ENCODE measurements around the gene STOX2.
"Not testable (repeated sequence)": the region's sequence is repeated elsewhere in the genome, so short reads cannot be mapped to it uniquely, and the experiment has no call there.

STOX2 gene

GRCh38 chr4:183945741-183946140 is 40.6 kb downstream of the STOX2 start:
- H3K9me3 ChIP-seq (ENCODE audit: low read length): no peaks in the 10 kb centered on the region
- no peak overlapping the region for H3K9ac ChIP-seq (ENCODE audit: low read length)
- no peak overlapping the region for H3K27ac ChIP-seq (ENCODE audit: low read depth, low read length)
- H3K4me3 ChIP-seq (ENCODE audit: low read depth in 1 of 2, low read length in 2 of 2): no peak overlapping the region
- H3K36me3 ChIP-seq (ENCODE audit: insufficient read depth, low read length): no peaks in the 10 kb centered on the region
- no peaks in the 10 kb centered on the region for H3K4me1 ChIP-seq (ENCODE audit: insufficient read depth, low read length)
- no peaks in the 10 kb centered on the region for H3K27me3 ChIP-seq (ENCODE audit: control insufficient read depth in 1 of 2, insufficient read depth in 2 of 2, low read length in 2 of 2)

GRCh38 chr4:183950536-183950935 is 45.4 kb downstream of the STOX2 start:
- Histone ChIP-seq H3K27ac (ENCODE audit: low read depth, low read length) (no peak overlapping the region), H3K4me3 (ENCODE audit: low read depth in 1 of 2, low read length in 2 of 2) (no peak overlapping the region), H3K36me3 (ENCODE audit: insufficient read depth, low read length) (no peaks in the 10 kb centered on the region), H3K4me1 (ENCODE audit: insufficient read depth, low read length) (no peaks in the 10 kb centered on the region), H3K9ac (ENCODE audit: low read length) (no peak overlapping the region), H3K27me3 (ENCODE audit: control insufficient read depth in 1 of 2, insufficient read depth in 2 of 2, low read length in 2 of 2) (no peaks in the 10 kb centered on the region), H3K9me3 (ENCODE audit: low read length) (no peaks in the 10 kb centered on the region)

GRCh38 chr4:183952652-183953051 is 47.5 kb downstream of the STOX2 start:
- H3K36me3 ChIP-seq (ENCODE audit: insufficient read depth, low read length); H3K9ac ChIP-seq (ENCODE audit: low read length); H3K27me3 ChIP-seq (ENCODE audit: control insufficient read depth in 1 of 2, insufficient read depth in 2 of 2, low read length in 2 of 2); H3K9me3 ChIP-seq (ENCODE audit: low read length); H3K4me1 ChIP-seq (ENCODE audit: insufficient read depth, low read length); H3K27ac ChIP-seq (ENCODE audit: low read depth, low read length); H3K4me3 ChIP-seq (ENCODE audit: low read depth in 1 of 2, low read length in 2 of 2): not testable (repeated sequence)

GRCh38 chr4:183959319-183960045 is 54.4 kb downstream of the STOX2 start:
- H3K27ac ChIP-seq (ENCODE audit: low read depth, low read length): no peak overlapping the region
- H3K9me3 ChIP-seq (ENCODE audit: low read length): no peaks in the 10 kb centered on the region
- no peak overlapping the region for H3K4me3 ChIP-seq (ENCODE audit: low read depth in 1 of 2, low read length in 2 of 2)
- H3K9ac ChIP-seq (ENCODE audit: low read length): no peak overlapping the region
- no peaks in the 10 kb centered on the region for H3K27me3 ChIP-seq (ENCODE audit: control insufficient read depth in 1 of 2, insufficient read depth in 2 of 2, low read length in 2 of 2)
- H3K4me1 ChIP-seq (ENCODE audit: insufficient read depth, low read length): no peaks in the 10 kb centered on the region
- no peaks in the 10 kb centered on the region for H3K36me3 ChIP-seq (ENCODE audit: insufficient read depth, low read length)

GRCh38 chr4:183960046-183960420 is 54.9 kb downstream of the STOX2 start:
- Histone ChIP-seq H3K4me3 (ENCODE audit: low read depth in 1 of 2, low read length in 2 of 2) (no peak overlapping the region), H3K9ac (ENCODE audit: low read length) (no peak overlapping the region), H3K9me3 (ENCODE audit: low read length) (no peaks in the 10 kb centered on the region), H3K36me3 (ENCODE audit: insufficient read depth, low read length) (no peaks in the 10 kb centered on the region), H3K27ac (ENCODE audit: low read depth, low read length) (no peak overlapping the region), H3K27me3 (ENCODE audit: control insufficient read depth in 1 of 2, insufficient read depth in 2 of 2, low read length in 2 of 2) (no peaks in the 10 kb centered on the region), H3K4me1 (ENCODE audit: insufficient read depth, low read length) (no peaks in the 10 kb centered on the region)

GRCh38 chr4:183960962-183961541 is 55.9 kb downstream of the STOX2 start:
- no peak overlapping the region for H3K4me3 ChIP-seq (ENCODE audit: low read depth in 1 of 2, low read length in 2 of 2)
- no peaks in the 10 kb centered on the region for H3K9me3 ChIP-seq (ENCODE audit: low read length)
- no peak overlapping the region for H3K27ac ChIP-seq (ENCODE audit: low read depth, low read length)
- H3K9ac ChIP-seq (ENCODE audit: low read length): no peak overlapping the region
- no peaks in the 10 kb centered on the region for H3K36me3 ChIP-seq (ENCODE audit: insufficient read depth, low read length)
- H3K4me1 ChIP-seq (ENCODE audit: insufficient read depth, low read length): no peaks in the 10 kb centered on the region
- H3K27me3 ChIP-seq (ENCODE audit: control insufficient read depth in 1 of 2, insufficient read depth in 2 of 2, low read length in 2 of 2): no peaks in the 10 kb centered on the region

- Histone ChIP-seq H3K27me3 (ENCODE audit: control insufficient read depth in 1 of 2, insufficient read depth in 2 of 2, low read length in 2 of 2) (no peaks in the 10 kb centered on the region), H3K9me3 (ENCODE audit: low read length) (no peaks in the 10 kb centered on the region), H3K27ac (ENCODE audit: low read depth, low read length) (no peak overlapping the region), H3K9ac (ENCODE audit: low read length) (no peak overlapping the region), H3K4me3 (ENCODE audit: low read depth in 1 of 2, low read length in 2 of 2) (no peak overlapping the region), H3K36me3 (ENCODE audit: insufficient read depth, low read length) (no peaks in the 10 kb centered on the region), H3K4me1 (ENCODE audit: insufficient read depth, low read length) (no peaks in the 10 kb centered on the region)
Observed at GRCh38 chr4:183961795-183962194, 56.7 kb downstream of the STOX2 start.

- Histone ChIP-seq H3K27me3 (ENCODE audit: control insufficient read depth in 1 of 2, insufficient read depth in 2 of 2, low read length in 2 of 2) (no peaks in the 10 kb centered on the region), H3K27ac (ENCODE audit: low read depth, low read length) (no peak overlapping the region), H3K4me1 (ENCODE audit: insufficient read depth, low read length) (no peaks in the 10 kb centered on the region), H3K9ac (ENCODE audit: low read length) (no peak overlapping the region), H3K9me3 (ENCODE audit: low read length) (no peaks in the 10 kb centered on the region), H3K4me3 (ENCODE audit: low read depth in 1 of 2, low read length in 2 of 2) (no peak overlapping the region), H3K36me3 (ENCODE audit: insufficient read depth, low read length) (no peaks in the 10 kb centered on the region)
Observed at GRCh38 chr4:183962419-183962818, 57.3 kb downstream of the STOX2 start.

GRCh38 chr4:183966371-183966770 is 61.3 kb downstream of the STOX2 start:
- Histone ChIP-seq H3K27me3 (ENCODE audit: control insufficient read depth in 1 of 2, insufficient read depth in 2 of 2, low read length in 2 of 2) (no peaks in the 10 kb centered on the region), H3K27ac (ENCODE audit: low read depth, low read length) (no peak overlapping the region), H3K4me3 (ENCODE audit: low read depth in 1 of 2, low read length in 2 of 2) (no peak overlapping the region), H3K9ac (ENCODE audit: low read length) (no peak overlapping the region), H3K4me1 (ENCODE audit: insufficient read depth, low read length) (no peaks in the 10 kb centered on the region), H3K9me3 (ENCODE audit: low read length) (no peaks in the 10 kb centered on the region), H3K36me3 (ENCODE audit: insufficient read depth, low read length) (no peaks in the 10 kb centered on the region)

GRCh38 chr4:183967266-183967665 is 62.2 kb downstream of the STOX2 start:
- Histone ChIP-seq H3K27me3 (ENCODE audit: control insufficient read depth in 1 of 2, insufficient read depth in 2 of 2, low read length in 2 of 2) (no peaks in the 10 kb centered on the region), H3K9me3 (ENCODE audit: low read length) (no peaks in the 10 kb centered on the region), H3K4me3 (ENCODE audit: low read depth in 1 of 2, low read length in 2 of 2) (no peak overlapping the region), H3K4me1 (ENCODE audit: insufficient read depth, low read length) (no peaks in the 10 kb centered on the region), H3K27ac (ENCODE audit: low read depth, low read length) (no peak overlapping the region), H3K36me3 (ENCODE audit: insufficient read depth, low read length) (no peaks in the 10 kb centered on the region), H3K9ac (ENCODE audit: low read length) (no peak overlapping the region)

- no peaks in the 10 kb centered on the region for H3K9me3 ChIP-seq (ENCODE audit: low read length)
- no peak overlapping the region for H3K27ac ChIP-seq (ENCODE audit: low read depth, low read length)
- H3K4me3 ChIP-seq (ENCODE audit: low read depth in 1 of 2, low read length in 2 of 2): no peak overlapping the region
- no peaks in the 10 kb centered on the region for H3K27me3 ChIP-seq (ENCODE audit: control insufficient read depth in 1 of 2, insufficient read depth in 2 of 2, low read length in 2 of 2)
- H3K9ac ChIP-seq (ENCODE audit: low read length): no peak overlapping the region
- no peaks in the 10 kb centered on the region for H3K36me3 ChIP-seq (ENCODE audit: insufficient read depth, low read length)
- H3K4me1 ChIP-seq (ENCODE audit: insufficient read depth, low read length): no peaks in the 10 kb centered on the region
Observed at GRCh38 chr4:183968502-183968901, 63.4 kb downstream of the STOX2 start.

GRCh38 chr4:183968931-183969330 is 63.8 kb downstream of the STOX2 start:
- Histone ChIP-seq H3K9me3 (ENCODE audit: low read length) (no peaks in the 10 kb centered on the region), H3K4me3 (ENCODE audit: low read depth in 1 of 2, low read length in 2 of 2) (no peak overlapping the region), H3K27ac (ENCODE audit: low read depth, low read length) (no peak overlapping the region), H3K27me3 (ENCODE audit: control insufficient read depth in 1 of 2, insufficient read depth in 2 of 2, low read length in 2 of 2) (no peaks in the 10 kb centered on the region), H3K9ac (ENCODE audit: low read length) (no peak overlapping the region), H3K4me1 (ENCODE audit: insufficient read depth, low read length) (no peaks in the 10 kb centered on the region), H3K36me3 (ENCODE audit: insufficient read depth, low read length) (no peaks in the 10 kb centered on the region)
